Measurements from ENCODE around the gene C1QL2. TPM values are rescaled to one million over a fixed set of nuclear protein-coding genes. Genes with fewer than 3 reads are reported as not detected.

C1QL2 gene
- total and polyA plus RNA-seq, 11 donors, result 0.08 to 0.25 TPM; not detected in 9

- Histone ChIP-seq H3K27ac (no peak overlapping the region), H3K9me3 (no peaks in the 10 kb centered on the region), H3K4me3 (no peak overlapping the region), H3K27me3 (peaks cover 3 to 54% (median 30%) of the 10 kb centered on the region in 9 donors), H3K4me1 (no peaks in the 10 kb centered on the region), H3K36me3 (no peaks in the 10 kb centered on the region)
- TF ChIP-seq POLR2A (IDR thresholded peaks at IDR 0.05) (no peak), CTCF (IDR thresholded peaks at IDR 0.05) (no peak)
- intact Hi-C loops (cut with DNase I), result no loop called here
- peak; percentile 87 to 94 (median 93) for ATAC-seq
- peak in 3 of 5 donors; percentile 23 to 37 (median 33) for DNase-seq
- WGBS, 4 donors, result 43 to 62% (median 53%) methylated on average over 6 of the region's 6 CpGs
These were observed 8.9 kb downstream of the C1QL2 start for GRCh38 chr2:119149611-119150010.

GRCh38 chr2:119147776-119148715, 10.5 kb downstream of the C1QL2 start:
- Histone ChIP-seq H3K4me3 (no peak overlapping the region), H3K36me3 (no peaks in the 10 kb centered on the region), H3K27ac (no peak overlapping the region), H3K9me3 (no peaks in the 10 kb centered on the region), H3K27me3 (peaks cover 0 to 46% (median 16%) of the 10 kb centered on the region in 9 donors), H3K4me1 (no peaks in the 10 kb centered on the region)
- ATAC-seq (no peak), DNase-seq (no peak)
- TF ChIP-seq POLR2A (IDR thresholded peaks at IDR 0.05) (no peak), CTCF (IDR thresholded peaks at IDR 0.05) (no peak)
- WGBS, 4 donors, result 59 to 69% (median 63%) methylated on average over 11 of the region's 11 CpGs
- intact Hi-C loops (cut with DNase I), result no loop called here

GRCh38 chr2:119144806-119145205, 13.7 kb downstream of the C1QL2 start:
- no peak for DNase-seq
- no peak overlapping the region for H3K27ac ChIP-seq
- 77 to 93% (median 81%) methylated on average over 3 to 5 of the region's 5 CpGs for WGBS, 4 donors
- no peak for TF ChIP-seq CTCF (IDR thresholded peaks at IDR 0.05)
- no peak for TF ChIP-seq POLR2A (IDR thresholded peaks at IDR 0.05)
- H3K4me3 ChIP-seq, result no peak overlapping the region
- no peaks in the 10 kb centered on the region for H3K4me1 ChIP-seq
- intact Hi-C loops (cut with DNase I), result no loop called here
- H3K36me3 ChIP-seq, result no peaks in the 10 kb centered on the region
- H3K9me3 ChIP-seq, result no peaks in the 10 kb centered on the region
- no peak for ATAC-seq
- H3K27me3 ChIP-seq, result peaks cover 0 to 16% (median under 1%) of the 10 kb centered on the region in 9 donors

GRCh38 chr2:119142824-119143223, 15.7 kb downstream of the C1QL2 start:
- Histone ChIP-seq H3K27ac (no peak overlapping the region), H3K27me3 (peaks cover 0 to 24% (median 0%) of the 10 kb centered on the region in 9 donors), H3K9me3 (no peaks in the 10 kb centered on the region), H3K36me3 (no peaks in the 10 kb centered on the region), H3K4me3 (no peak overlapping the region), H3K4me1 (no peaks in the 10 kb centered on the region)
- no peak for DNase-seq
- 34 to 44% (median 41%) methylated on average over 11 of the region's 11 CpGs for WGBS, 4 donors
- TF ChIP-seq POLR2A (IDR thresholded peaks at IDR 0.05) (no peak), CTCF (IDR thresholded peaks at IDR 0.05) (no peak)
- ATAC-seq, result no peak
- intact Hi-C loops (cut with DNase I), result no loop called here
